ENCODE measurements around the gene CDK2AP2.

The CDK2AP2 gene

GRCh38 chr11:67538306-67538705 lies 30.3 kb upstream of the CDK2AP2 start:
- Mint-ChIP-seq H3K27ac (peak overlapping the region; percentile 38), H3K27me3 (peaks cover 7 to 13% of the 10 kb centered on the region in 2 donors), H3K4me1 (no peaks in the 10 kb centered on the region), H3K4me3 (no peak overlapping the region), H3K36me3 (peaks cover 6 to 7% of the 10 kb centered on the region in 2 donors), H3K9me3 (peaks cover 8 to 10% of the 10 kb centered on the region in 2 donors)
- no peak for DNase-seq
- no peak for ATAC-seq (replicated peaks)

- H3K9me3 Mint-ChIP-seq, result peaks cover 11 to 19% of the 10 kb centered on the region in 2 donors
- no peak overlapping the region for H3K27ac Mint-ChIP-seq
- peaks cover 7 to 26% of the 10 kb centered on the region in 2 donors for H3K27me3 Mint-ChIP-seq
- no peaks in the 10 kb centered on the region for H3K4me1 Mint-ChIP-seq
- no peak for DNase-seq
- no peak for ATAC-seq (replicated peaks)
- peaks cover 6 to 7% of the 10 kb centered on the region in 2 donors for H3K36me3 Mint-ChIP-seq
- H3K4me3 Mint-ChIP-seq, result no peak overlapping the region
Measured at GRCh38 chr11:67535561-67535960, 27.6 kb upstream of the CDK2AP2 start.

GRCh38 chr11:67534070-67534679 lies 26.2 kb upstream of the CDK2AP2 start:
- Mint-ChIP-seq H3K4me3 (no peak overlapping the region), H3K9me3 (peaks cover 11 to 19% of the 10 kb centered on the region in 2 donors), H3K4me1 (no peaks in the 10 kb centered on the region), H3K27me3 (peaks cover 11 to 30% of the 10 kb centered on the region in 2 donors), H3K36me3 (peaks cover 6 to 7% of the 10 kb centered on the region in 2 donors), H3K27ac (no peak overlapping the region)
- DNase-seq (no peak), ATAC-seq (replicated peaks) (no peak)

- Mint-ChIP-seq H3K27ac (no peak overlapping the region), H3K9me3 (peaks cover 11 to 19% of the 10 kb centered on the region in 2 donors)
- no peak for ATAC-seq (replicated peaks)
Measured at GRCh38 chr11:67532889-67533288, 24.9 kb upstream of the CDK2AP2 start.

GRCh38 chr11:67530282-67530592 lies 22.3 kb upstream of the CDK2AP2 start:
- H3K27me3 Mint-ChIP-seq, result peaks cover 25 to 49% of the 10 kb centered on the region in 2 donors
- peaks cover 14 to 19% of the 10 kb centered on the region in 2 donors for H3K9me3 Mint-ChIP-seq
- no peak overlapping the region for H3K27ac Mint-ChIP-seq
- H3K36me3 Mint-ChIP-seq, result peaks cover 6 to 7% of the 10 kb centered on the region in 2 donors
- DNase-seq, result no peak
- H3K4me1 Mint-ChIP-seq, result no peaks in the 10 kb centered on the region
- H3K4me3 Mint-ChIP-seq, result no peak overlapping the region
- no peak for ATAC-seq (replicated peaks)

More at GRCh38 chr11:67532889-67533288, 24.9 kb upstream of the CDK2AP2 start:
- no peak for DNase-seq
- peaks cover 6 to 7% of the 10 kb centered on the region in 2 donors for H3K36me3 Mint-ChIP-seq
- H3K4me3 Mint-ChIP-seq, result no peak overlapping the region
- H3K4me1 Mint-ChIP-seq, result no peaks in the 10 kb centered on the region
- H3K27me3 Mint-ChIP-seq, result peaks cover 12 to 28% of the 10 kb centered on the region in 2 donors

- ATAC-seq (replicated peaks) (no peak), DNase-seq (no peak)
- no peaks in the 10 kb centered on the region for H3K36me3 Mint-ChIP-seq
- no peak overlapping the region for H3K27ac Mint-ChIP-seq
- no peak overlapping the region for H3K4me3 Mint-ChIP-seq
- peaks cover 7 to 9% of the 10 kb centered on the region in 2 donors for H3K9me3 Mint-ChIP-seq
- H3K4me1 Mint-ChIP-seq, result no peaks in the 10 kb centered on the region
- peaks cover 24 to 49% of the 10 kb centered on the region in 2 donors for H3K27me3 Mint-ChIP-seq
Measured at GRCh38 chr11:67528376-67528775, 20.4 kb upstream of the CDK2AP2 start.

- peaks cover 0 to 3% of the 10 kb centered on the region in 2 donors for H3K9me3 Mint-ChIP-seq
- no peak for DNase-seq
- H3K27ac Mint-ChIP-seq, result no peak overlapping the region
- no peak overlapping the region for H3K4me3 Mint-ChIP-seq
- H3K27me3 Mint-ChIP-seq, result peaks cover 24 to 37% of the 10 kb centered on the region in 2 donors
- H3K4me1 Mint-ChIP-seq, result no peaks in the 10 kb centered on the region
- no peaks in the 10 kb centered on the region for H3K36me3 Mint-ChIP-seq
- no peak for ATAC-seq (replicated peaks)
Measured at GRCh38 chr11:67525275-67525976, 17.5 kb upstream of the CDK2AP2 start.

- Mint-ChIP-seq H3K4me3 (no peak overlapping the region), H3K27me3 (peaks cover 23 to 35% of the 10 kb centered on the region in 2 donors), H3K9me3 (peaks cover 0 to 3% of the 10 kb centered on the region in 2 donors), H3K36me3 (no peaks in the 10 kb centered on the region), H3K27ac (no peak overlapping the region), H3K4me1 (no peaks in the 10 kb centered on the region)
- no peak for DNase-seq
- no peak for ATAC-seq (replicated peaks)
Measured at GRCh38 chr11:67524480-67524808, 16.5 kb upstream of the CDK2AP2 start.

- no peak for DNase-seq
- Mint-ChIP-seq H3K27ac (no peak overlapping the region), H3K36me3 (no peaks in the 10 kb centered on the region), H3K4me3 (no peak overlapping the region), H3K9me3 (peaks cover 0 to 3% of the 10 kb centered on the region in 2 donors), H3K27me3 (peaks cover 22 to 30% of the 10 kb centered on the region in 2 donors), H3K4me1 (no peaks in the 10 kb centered on the region)
- ATAC-seq (replicated peaks), result no peak
Measured at GRCh38 chr11:67523556-67524479, 15.9 kb upstream of the CDK2AP2 start.

GRCh38 chr11:67522844-67523555 lies 15.0 kb upstream of the CDK2AP2 start, which contains the start of gene CABP2:
Gene CABP2 (minus strand): TSS chr11:67523446. CDS start chr11:67523326, 120 bp downstream.
- Mint-ChIP-seq H3K36me3 (no peaks in the 10 kb centered on the region), H3K27ac (no peak within 1 kb of the TSS), H3K4me3 (no peak within 1 kb of the TSS), H3K4me1 (no peaks in the 10 kb centered on the region), H3K27me3 (peaks cover 25 to 34% of the 10 kb centered on the region in 2 donors), H3K9me3 (peaks cover 0 to 3% of the 10 kb centered on the region in 2 donors)
- no peak for ATAC-seq (replicated peaks)
- no peak for DNase-seq

GRCh38 chr11:67522338-67522737 lies 14.4 kb upstream of the CDK2AP2 start:
- peaks cover 21 to 29% of the 10 kb centered on the region in 2 donors for H3K27me3 Mint-ChIP-seq
- peaks cover 0 to under 1% of the 10 kb centered on the region in 2 donors for H3K9me3 Mint-ChIP-seq
- H3K4me1 Mint-ChIP-seq, result no peaks in the 10 kb centered on the region
- ATAC-seq (replicated peaks) (no peak), DNase-seq (no peak)
- H3K27ac Mint-ChIP-seq, result no peak overlapping the region
- no peak overlapping the region for H3K4me3 Mint-ChIP-seq
- no peaks in the 10 kb centered on the region for H3K36me3 Mint-ChIP-seq

GRCh38 chr11:67521924-67522323 lies 14.0 kb upstream of the CDK2AP2 start:
- Mint-ChIP-seq H3K4me1 (no peaks in the 10 kb centered on the region), H3K4me3 (no peak overlapping the region), H3K27ac (no peak overlapping the region), H3K36me3 (no peaks in the 10 kb centered on the region), H3K9me3 (no peaks in the 10 kb centered on the region), H3K27me3 (peaks cover 18 to 27% of the 10 kb centered on the region in 2 donors)
- ATAC-seq (replicated peaks) (no peak), DNase-seq (no peak)

GRCh38 chr11:67520856-67521824 lies 13.2 kb upstream of the CDK2AP2 start:
- Mint-ChIP-seq H3K36me3 (no peaks in the 10 kb centered on the region), H3K27ac (no peak overlapping the region), H3K4me3 (no peak overlapping the region), H3K27me3 (peaks cover 17 to 22% of the 10 kb centered on the region in 2 donors), H3K9me3 (no peaks in the 10 kb centered on the region), H3K4me1 (no peaks in the 10 kb centered on the region)
- no peak for ATAC-seq (replicated peaks)
- no peak for DNase-seq
